Lower leg skin (tissue), 4 donors: ENCODE results near the gene ITSN1. TPM values are rescaled to one million over a fixed set of nuclear protein-coding genes. Genes with fewer than 3 reads are reported as not detected.
A peak's percentile ranks its signal among the peaks of the same experiment; 100 is the strongest.

Experiments used
- DNase-seq, 2 donors: peaks; one replicate each; pipeline ENCODE4 v3.0.0-alpha.2; 2019; ENCODE audit warnings: low spot score in 2 of 2
- H3K4me3 ChIP-seq: fragments of 200-600 bp; sonication (generic); 2 replicates; pipeline ENCODE4 v1.5.1; 2017; ENCODE audit warnings: mild to moderate bottlenecking, low read depth; ENCODE audit not compliant: poor library complexity, severe bottlenecking
- POLR2A ChIP-seq, 2 donors: fragments of 450-650 bp; IDR thresholded peaks; one replicate each; pipeline ENCODE4 v1.6.1; 2016 to 2017; ENCODE audit warnings: antibody characterized with exemption in 2 of 2, mild to moderate bottlenecking in 1 of 2, moderate library complexity in 1 of 2
- WGBS, 2 donors: methylation state at CpG; one replicate each; pipeline ENCODE4 v1.1.5; 2018; 5-methylcytosine and 5-hydroxymethylcytosine counted together
- intact Hi-C: fragments of 100-400 bp; cut with DNase I; formaldehyde crosslinking; loops from one replicate; pipeline ENCODE4 v1.15.0; 2023; ENCODE audit warnings: low total_unique reads
- total RNA-seq, 4 donors: library from RNA; depleted of rRNA; stranded (reverse); fragments of >200 nt; gene quantifications; one replicate each; pipeline ENCODE4 v1.1.0, GENCODE V29; 2016
- TF ChIP-seq, protein P1 (sequence below), 3 donors: fragments of 450-650 bp; IDR thresholded peaks; one replicate each; pipeline ENCODE4 v1.5.1; 2016; ENCODE audit warnings: antibody characterized with exemption in 3 of 3, mild to moderate bottlenecking in 3 of 3, moderate library complexity in 2 of 3

The ITSN1 gene
- total RNA-seq, 4 donors from 2014 or later = 17.4 to 39.5 (median 31.7) TPM

DNA sequence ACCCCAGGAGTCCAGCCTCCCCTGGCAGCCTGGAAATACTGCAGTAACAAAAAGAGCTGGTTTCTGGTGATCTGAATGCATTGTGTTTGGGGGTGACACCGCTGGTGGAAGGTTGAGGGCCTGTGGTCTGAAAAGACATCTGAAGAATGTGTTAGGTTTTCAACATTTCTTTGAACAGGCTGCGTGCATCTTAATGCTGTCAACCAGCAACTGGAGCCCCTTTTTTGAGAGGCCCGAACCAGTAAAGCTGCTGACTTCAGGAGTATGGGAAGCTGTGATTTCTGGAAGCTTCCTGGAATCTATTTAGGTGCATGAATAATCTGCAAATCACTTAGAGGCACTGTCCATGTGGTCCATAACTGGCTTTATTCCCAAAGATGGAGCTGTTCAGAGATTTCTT, 256.3 kb downstream of the ITSN1 start:
- intact Hi-C loops = no loop called here
- TF ChIP-seq, protein P1, sequence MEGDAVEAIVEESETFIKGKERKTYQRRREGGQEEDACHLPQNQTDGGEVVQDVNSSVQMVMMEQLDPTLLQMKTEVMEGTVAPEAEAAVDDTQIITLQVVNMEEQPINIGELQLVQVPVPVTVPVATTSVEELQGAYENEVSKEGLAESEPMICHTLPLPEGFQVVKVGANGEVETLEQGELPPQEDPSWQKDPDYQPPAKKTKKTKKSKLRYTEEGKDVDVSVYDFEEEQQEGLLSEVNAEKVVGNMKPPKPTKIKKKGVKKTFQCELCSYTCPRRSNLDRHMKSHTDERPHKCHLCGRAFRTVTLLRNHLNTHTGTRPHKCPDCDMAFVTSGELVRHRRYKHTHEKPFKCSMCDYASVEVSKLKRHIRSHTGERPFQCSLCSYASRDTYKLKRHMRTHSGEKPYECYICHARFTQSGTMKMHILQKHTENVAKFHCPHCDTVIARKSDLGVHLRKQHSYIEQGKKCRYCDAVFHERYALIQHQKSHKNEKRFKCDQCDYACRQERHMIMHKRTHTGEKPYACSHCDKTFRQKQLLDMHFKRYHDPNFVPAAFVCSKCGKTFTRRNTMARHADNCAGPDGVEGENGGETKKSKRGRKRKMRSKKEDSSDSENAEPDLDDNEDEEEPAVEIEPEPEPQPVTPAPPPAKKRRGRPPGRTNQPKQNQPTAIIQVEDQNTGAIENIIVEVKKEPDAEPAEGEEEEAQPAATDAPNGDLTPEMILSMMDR (IDR thresholded peaks at IDR 0.05) = no peak
- no peak for TF ChIP-seq POLR2A (IDR thresholded peaks at IDR 0.05)
- H3K4me3 ChIP-seq = no peak overlapping the region
- 94 to 96% methylated on average over 3 of the region's 3 CpGs for WGBS, 2 donors
- DNase-seq = peak in 1 of 2 donors; percentile 31

DNA sequence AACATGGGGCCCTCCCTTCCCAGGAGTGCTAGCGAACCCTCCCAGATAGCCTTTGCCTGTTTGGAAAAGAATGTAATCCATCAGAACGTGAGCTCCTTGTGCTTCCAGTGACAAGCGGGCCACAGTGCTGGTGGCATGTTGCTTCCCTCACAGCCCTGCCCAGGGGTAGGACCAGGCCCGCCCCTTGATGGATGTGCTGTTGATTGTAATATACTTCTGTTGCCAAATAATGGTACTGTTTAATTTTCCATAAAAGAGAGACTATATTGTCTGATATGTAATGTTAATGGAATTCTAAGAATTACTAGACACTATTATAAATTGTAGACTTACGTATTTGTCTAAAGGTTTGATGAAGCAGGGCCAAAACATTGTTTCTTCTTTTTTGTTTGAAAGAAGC, 256.9 kb downstream of the ITSN1 start:
- 80 to 82% methylated on average over 5 of the region's 5 CpGs for WGBS, 2 donors
- TF ChIP-seq, protein P1 (IDR thresholded peaks at IDR 0.05) = no peak
- TF ChIP-seq POLR2A (IDR thresholded peaks at IDR 0.05) = no peak
- DNase-seq = peak in 1 of 2 donors; percentile 73
- intact Hi-C loops = no loop called here
- H3K4me3 ChIP-seq = no peak overlapping the region

DNA sequence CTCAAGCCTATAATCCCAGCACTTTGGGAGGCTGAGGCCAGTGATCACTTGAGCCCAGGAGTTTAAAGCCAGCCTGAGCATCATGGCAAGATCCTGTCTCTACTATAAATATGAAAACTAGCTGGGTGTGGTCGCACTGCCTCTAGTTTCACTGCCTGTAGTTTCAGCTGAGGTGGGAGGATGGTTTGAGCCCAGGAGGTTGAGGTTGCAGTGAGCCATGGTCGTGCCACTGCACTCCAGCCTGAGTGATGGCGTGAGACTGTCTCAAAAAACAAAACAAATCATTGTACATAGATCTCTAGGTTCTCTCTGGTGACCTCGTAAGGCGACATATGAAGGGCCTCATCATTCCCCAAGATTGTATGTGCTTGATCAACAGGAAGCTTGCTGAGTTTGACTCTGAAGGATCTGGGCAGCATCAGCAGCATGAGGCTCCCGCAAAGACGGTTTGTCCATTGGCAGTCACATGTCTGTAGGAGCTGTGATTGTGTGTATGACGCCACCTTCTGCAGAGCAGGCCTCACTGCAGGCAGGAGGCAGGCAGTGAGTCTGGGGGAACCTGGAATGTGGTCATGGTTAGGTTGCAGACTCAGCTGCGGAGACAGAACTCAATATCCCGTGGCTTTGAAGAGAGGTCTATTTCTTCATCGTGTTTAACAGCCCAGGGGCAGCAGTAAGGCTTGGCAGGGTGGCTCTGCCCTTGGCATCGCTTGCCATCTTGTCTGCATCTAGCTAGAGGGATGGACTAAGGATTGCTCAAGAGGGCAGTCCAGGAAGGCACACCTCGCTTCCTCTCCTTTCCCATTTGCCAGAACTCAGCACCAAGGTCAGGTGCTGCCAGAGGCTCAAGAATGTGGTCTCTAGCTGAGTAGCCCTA, 259.3 kb downstream of the ITSN1 start:
- 53 to 55% methylated on average over 11 to 13 of the region's 13 CpGs for WGBS, 2 donors
- no peak for TF ChIP-seq POLR2A (IDR thresholded peaks at IDR 0.05)
- TF ChIP-seq, protein P1 (IDR thresholded peaks at IDR 0.05) = no peak

DNA sequence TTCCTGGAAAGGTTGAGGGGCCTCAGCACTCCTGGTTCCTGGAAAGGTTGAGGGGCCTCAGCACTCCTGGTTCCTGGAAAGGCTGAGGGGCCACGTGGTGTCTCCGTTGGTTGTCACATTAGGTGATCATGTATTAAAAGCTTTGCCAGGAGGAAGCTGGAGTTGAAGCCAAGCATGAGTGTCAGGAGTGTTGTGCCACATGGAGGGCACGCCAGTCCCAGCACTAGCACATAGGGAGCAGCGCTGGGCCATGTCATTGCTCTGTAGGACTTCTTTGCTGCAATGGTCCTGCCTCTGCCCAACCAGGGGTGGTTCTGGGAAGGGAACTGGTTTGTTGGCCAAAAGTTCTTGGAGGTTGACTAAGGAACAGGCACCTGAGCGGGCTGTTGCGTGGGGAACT, 260.0 kb downstream of the ITSN1 start:
- intact Hi-C loops = no loop called here
- H3K4me3 ChIP-seq = no peak overlapping the region
- peak in 1 of 2 donors; percentile 67 for DNase-seq
- TF ChIP-seq, protein P1 (IDR thresholded peaks at IDR 0.05) = no peak
- no peak for TF ChIP-seq POLR2A (IDR thresholded peaks at IDR 0.05)
- 85% methylated on average over 6 of the region's 6 CpGs for WGBS, 2 donors

More for the DNA sequence above, 259.3 kb downstream of the ITSN1 start:
- peak in 1 of 2 donors; percentile 86 for DNase-seq
- intact Hi-C loops = no loop called here
- H3K4me3 ChIP-seq = no peak overlapping the region

DNA sequence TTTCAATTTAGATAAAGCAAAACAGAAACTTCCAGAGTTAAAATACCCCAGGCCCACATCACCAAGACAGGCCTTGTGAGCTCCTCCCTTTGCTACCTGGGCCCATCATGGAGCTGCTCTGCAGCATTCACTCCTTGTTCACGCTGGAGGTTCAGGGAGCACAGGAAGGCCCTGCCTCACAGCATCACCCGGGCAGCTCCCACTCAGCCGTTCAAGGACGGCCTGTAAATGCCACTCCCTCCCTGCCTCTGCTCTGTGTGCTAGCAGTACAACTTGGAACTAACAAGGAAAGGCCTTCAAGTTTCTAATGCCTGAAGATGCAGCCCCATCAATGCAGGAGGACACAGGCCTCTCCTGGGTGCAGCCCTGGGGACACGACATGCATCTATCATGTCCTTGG, 261.7 kb downstream of the ITSN1 start:
- no peak for DNase-seq
- H3K4me3 ChIP-seq = no peak overlapping the region
- intact Hi-C loops = no loop called here
- TF ChIP-seq POLR2A (IDR thresholded peaks at IDR 0.05) = no peak
- TF ChIP-seq, protein P1 (IDR thresholded peaks at IDR 0.05) = no peak
- 81 to 84% methylated on average over 5 of the region's 5 CpGs for WGBS, 2 donors
